Ureter (tissue), 1 donor: ENCODE measurements around the gene TNFRSF1A. TPM values are rescaled to one million over a fixed set of nuclear protein-coding genes. Genes with fewer than 3 reads are reported as not detected.
"Not testable (repeated sequence)": the region's sequence is repeated elsewhere in the genome, so short reads cannot be mapped to it uniquely, and the experiment has no call there.

Source experiments
- DNase-seq: peaks from one replicate; pipeline ENCODE4 v3.0.0-alpha.2; 2020; ENCODE audit warnings: low spot score
- total RNA-seq: library from RNA; stranded (reverse); gene quantifications from one replicate; pipeline ENCODE4 v1.2.4, GENCODE V29; 2023
- donor health status: DM: yes; HTN: yes; CAD: no.

Gene TNFRSF1A
- total RNA-seq, 1 donor from 2014 or later = 177 TPM

DNA sequence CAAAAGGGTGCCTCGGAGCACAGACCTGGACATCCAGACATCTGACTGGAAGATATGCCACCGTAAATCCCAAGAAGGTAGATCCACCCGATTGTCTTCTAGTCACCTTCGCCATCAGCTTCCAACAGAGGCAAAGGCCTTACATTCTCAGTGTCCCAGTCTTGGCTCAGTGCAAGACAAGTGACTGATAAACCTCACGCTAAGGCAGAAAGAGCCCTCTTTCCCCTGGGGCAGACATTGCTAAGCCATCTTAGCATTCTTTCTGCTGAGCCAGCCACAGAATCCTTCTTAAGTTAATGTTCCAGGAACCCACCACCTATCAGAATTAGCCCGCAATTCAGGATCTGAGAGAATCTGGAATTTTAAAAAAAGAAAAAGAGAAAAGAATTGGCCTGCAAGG is 35.7 kb downstream of the TNFRSF1A start:
- DNase-seq = no peak

- no peak for DNase-seq
Observed at GRCh38 chr12:6303071-6303470, 38.8 kb downstream of the TNFRSF1A start.

- no peak for DNase-seq
Observed at GRCh38 chr12:6302621-6303020, 39.3 kb downstream of the TNFRSF1A start.

GRCh38 chr12:6301721-6302120 is 40.2 kb downstream of the TNFRSF1A start:
- DNase-seq = no peak

DNA sequence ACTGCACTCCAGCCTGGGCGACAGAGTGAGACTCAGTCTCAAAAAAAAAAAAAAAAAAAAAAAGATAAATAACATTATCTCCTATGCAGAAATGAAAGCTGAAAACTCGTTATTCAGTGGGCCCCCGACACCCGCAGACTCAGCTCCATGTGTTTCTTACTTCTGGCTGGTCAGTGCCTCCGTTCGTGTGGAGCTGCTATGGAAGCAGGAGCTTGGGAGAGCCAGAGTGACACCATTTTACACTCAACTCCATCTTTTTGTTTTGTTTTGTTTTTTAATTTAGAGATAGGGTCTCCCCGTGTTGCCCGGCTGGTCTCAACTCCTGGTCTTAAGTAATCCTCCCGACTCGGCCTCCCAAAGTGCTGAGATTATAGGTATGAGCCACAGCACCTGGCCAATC is 44.7 kb downstream of the TNFRSF1A start:
- no peak for DNase-seq

DNA sequence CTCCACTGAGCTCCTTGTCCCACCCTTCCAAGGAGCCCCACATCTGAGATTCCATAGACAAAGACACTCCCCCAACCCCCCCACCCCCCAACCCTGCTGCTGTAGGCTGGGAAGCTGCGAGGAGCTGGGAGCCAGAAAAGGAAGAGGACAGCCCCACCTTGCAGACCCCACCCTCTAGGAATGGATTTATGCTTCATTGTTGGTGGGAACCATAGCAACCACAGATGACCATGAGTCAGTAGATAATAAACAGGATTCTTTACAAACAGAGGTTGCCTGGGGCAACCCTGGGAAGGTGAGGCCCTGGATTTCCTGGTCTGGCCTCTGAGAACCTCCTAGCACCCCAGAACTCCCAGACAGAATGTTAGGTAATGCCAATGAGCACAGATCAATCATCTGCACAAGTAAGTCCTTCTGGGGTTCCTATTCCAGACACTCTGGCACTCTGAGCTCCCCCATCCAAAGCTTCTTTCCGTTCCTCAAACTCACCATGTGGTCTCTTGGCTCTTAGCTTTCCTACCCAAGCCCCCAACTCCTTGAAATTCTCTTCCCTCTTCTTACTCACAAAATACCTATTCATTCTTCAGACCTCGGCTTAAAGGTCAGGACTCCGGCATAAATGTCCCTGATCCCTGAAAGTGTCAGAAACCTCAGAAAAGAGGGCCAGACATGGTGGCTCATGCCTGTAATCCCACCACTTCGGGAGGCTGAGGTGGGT is 46.6 kb downstream of the TNFRSF1A start:
- DNase-seq = peak; percentile 74

DNA sequence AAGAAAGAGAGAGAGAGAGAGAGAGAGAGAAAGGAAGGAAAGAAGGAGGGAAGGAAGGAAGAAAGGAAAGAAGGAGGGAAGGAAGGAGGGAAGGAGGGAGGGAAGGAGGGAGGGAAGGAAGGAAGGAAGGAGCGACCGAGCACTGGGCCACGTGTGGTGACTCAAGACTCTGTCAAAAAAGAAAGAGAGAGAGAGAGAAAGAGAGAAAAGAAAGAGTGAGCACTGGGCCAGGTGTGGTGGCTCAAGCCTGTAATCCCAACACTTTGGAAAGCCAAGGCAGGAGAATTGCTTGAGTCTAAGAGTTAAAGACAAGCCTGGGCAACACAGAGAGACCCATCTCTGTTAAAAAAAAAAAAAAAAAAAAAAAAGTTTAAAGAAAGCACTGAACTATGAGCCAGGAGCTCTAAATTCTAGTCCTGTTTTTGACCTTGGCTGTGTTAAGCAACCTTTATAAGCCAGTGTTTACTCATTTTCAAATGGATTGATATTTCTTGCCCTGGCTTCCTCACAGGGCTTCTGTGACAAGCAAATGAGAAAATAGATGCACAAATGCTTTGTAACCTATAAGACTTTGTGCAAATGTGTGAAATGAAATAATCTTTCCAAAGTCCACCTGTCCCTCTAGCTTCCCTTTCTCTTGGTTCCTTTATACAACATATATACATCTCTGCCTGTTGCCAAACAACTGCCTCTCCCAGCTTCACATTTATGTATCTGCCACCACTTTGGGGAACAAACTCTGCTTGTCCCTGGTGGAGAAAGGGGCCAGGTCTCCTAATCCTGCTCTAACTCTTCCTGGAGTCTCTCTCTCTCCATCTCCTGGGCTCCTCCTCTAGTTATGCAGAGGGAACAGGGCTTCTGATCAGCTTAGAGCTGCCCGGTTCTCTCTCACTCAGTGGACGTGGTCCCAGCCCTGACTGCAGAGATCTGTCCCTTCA is 47.5 kb downstream of the TNFRSF1A start:
- DNase-seq = no peak

DNA sequence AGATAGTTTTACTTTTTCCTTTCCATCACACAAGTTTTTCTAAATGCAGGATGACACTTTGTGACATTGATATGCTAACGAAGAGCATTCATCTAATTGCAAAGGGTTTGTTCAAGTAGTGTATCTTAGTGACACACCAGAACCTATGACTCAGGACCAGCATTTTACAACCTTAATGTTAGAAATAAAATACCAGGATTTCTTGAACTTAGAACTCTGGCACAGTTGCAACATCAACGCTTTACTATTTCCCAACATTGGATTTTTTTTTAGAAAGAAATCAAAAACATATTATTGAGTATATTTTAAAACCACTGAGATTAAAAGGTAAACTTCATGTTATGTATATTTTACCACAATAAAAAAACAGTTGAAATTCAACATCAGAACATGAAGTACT is 49.3 kb downstream of the TNFRSF1A start:
- no peak for DNase-seq

- not testable (repeated sequence) for DNase-seq
Observed at GRCh38 chr12:6289906-6290305, 52.0 kb downstream of the TNFRSF1A start.

GRCh38 chr12:6289081-6289480 is 52.8 kb downstream of the TNFRSF1A start:
- not testable (repeated sequence) for DNase-seq

GRCh38 chr12:6288235-6288634 is 53.6 kb downstream of the TNFRSF1A start:
- no peak for DNase-seq

- DNase-seq = no peak
Observed at GRCh38 chr12:6285532-6286306, 56.2 kb downstream of the TNFRSF1A start.

- peak; percentile 72 for DNase-seq
Observed at GRCh38 chr12:6285063-6285477, 56.8 kb downstream of the TNFRSF1A start.

GRCh38 chr12:6284273-6284672 is 57.6 kb downstream of the TNFRSF1A start:
- DNase-seq = no peak

DNA sequence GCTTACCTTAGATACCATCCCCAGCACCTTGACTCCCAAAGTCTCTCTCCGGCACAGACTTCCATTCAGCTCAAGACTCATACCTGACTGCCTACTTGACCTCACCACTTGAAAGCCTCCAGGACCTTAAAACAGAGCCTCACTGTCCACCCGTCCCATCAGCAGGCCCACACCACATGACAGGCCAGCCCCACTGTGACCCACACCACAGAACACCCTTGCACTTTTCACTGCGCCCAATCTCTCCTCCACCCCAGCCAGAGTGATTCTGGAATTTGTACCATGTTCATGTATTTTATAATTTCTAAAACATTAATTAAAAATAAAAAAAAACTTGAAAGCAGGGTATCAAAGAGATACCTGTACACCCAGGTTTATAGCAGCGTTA is 59.4 kb downstream of the TNFRSF1A start:
- DNase-seq = no peak

DNA sequence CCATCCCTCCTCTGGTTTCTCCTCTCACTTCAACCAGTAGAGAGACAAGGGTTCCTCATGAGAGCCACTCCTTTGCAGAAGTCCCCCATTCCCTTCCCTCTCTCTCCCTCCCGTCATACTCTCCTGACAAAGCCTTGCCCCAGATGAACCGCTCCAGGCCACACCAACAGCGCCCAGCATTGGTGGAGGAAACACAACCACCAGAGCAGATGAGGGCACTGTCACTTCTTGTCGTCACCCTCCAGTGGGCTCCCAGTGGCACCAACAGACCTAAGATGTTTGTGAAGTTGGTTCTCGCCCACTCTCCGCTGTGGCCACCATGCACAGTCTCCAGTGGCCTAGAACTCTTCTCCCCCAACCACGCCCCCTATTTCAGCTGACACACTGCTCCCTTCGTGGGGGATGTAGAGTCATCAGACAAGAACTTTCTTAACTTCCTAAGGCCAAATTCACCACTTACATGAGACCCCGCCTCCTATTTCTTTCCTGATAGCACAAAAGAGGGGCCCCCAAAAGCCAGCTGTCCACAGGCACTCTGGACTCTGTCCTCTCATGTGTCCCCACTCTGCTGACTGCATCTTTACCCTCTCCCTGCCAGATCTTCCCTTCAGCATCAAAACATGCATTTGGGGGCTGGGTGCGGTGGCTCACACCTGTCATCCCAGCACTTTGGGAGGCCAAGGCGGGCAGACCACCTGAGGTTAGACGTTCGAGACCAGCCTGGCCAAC is 60.6 kb downstream of the TNFRSF1A start:
- DNase-seq = no peak

- DNase-seq = no peak
Observed at GRCh38 chr12:6280672-6281071, 61.2 kb downstream of the TNFRSF1A start.

DNA sequence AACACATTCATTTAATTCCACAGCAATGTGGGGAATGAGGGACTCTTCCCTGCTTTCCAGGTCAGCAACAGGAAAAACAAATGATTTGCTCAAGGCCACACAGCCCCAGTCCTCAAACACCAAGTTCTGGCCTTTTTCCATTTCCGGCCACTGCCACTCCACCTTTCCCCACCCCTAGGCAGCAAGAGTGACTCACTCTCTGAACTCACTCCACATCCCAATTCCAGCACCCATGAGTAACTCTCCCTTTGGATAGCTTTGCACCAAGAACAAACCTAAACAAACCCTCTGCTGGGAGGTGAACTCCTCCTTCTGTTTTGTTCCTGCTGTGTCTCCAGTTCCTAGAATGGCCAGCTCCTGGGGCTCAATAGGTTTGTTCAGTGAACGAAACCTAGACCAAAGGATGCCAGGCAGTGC is 61.8 kb downstream of the TNFRSF1A start:
- DNase-seq = peak; percentile 84

DNA sequence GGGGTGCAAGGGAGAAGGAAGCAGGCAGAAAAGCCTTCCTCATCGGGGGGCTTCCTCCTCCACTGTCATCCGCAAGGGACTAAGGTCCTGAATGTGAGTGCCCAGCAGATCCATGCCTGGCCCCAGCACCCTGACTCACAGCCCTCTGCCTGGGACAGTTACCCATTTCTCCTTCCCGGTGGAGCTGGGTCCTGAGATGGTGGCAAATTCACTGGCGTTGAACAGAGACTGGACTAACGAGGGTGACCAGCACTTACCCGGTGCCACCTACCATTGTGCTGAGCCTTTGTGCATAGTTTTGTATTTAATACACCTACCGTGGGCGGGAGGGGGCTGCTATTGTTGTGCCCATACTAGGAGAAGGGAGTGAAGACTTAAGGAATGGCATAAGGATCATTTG is 62.2 kb downstream of the TNFRSF1A start:
- no peak for DNase-seq

DNA sequence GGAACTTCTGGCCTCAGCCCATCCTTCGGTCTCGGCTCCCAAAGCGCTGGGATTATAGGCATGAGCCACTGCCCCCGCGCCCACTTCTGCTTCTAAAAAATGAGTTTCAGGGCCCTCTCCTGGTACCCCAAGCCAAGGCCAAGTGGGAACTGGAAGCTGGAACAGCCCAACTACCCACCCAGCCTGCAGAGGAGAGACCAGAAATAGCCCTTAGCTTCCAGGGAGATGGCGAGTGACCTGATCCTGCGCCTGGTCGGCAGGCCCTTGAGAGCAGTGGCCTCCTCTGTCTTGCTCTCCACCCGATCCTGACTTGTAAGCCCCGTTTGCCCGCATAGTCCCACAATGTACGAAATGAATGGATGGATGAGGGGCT is 62.6 kb downstream of the TNFRSF1A start:
- no peak for DNase-seq
